BJ (cell line): ENCODE results near the gene CDH23. TPM values are rescaled to one million over a fixed set of nuclear protein-coding genes. Genes with fewer than 3 reads are reported as not detected.

Source experiments
- CTCF ChIA-PET: fragments of 350-600 bp; formaldehyde crosslinking; extraction: SDS; loops from one replicate; lab custom pipeline; 2021; ENCODE audit warnings: antibody characterized with exemption, inconsistent platforms; lab: Yijun Ruan, JAX
- POLR2A ChIA-PET: fragments of 300-600 bp; sonication (Branson Sonifier 250); formaldehyde crosslinking; extraction: SDS; loops from one replicate; lab custom pipeline; 2021; ENCODE audit warnings: antibody characterized with exemption; lab: Charles Lee
- DNase-seq: peaks from one replicate; pipeline ENCODE4 v3.0.0-alpha.2; 2011; ENCODE audit warnings: low read depth
- H3K27me3 ChIP-seq: 2 replicates; pipeline ENCODE4 v1.6.0; 2011; ENCODE audit warnings: low read length; ENCODE audit not compliant: control insufficient read depth, insufficient read depth
- H3K36me3 ChIP-seq: 2 replicates; pipeline ENCODE4 v1.5.1; 2011; ENCODE audit warnings: low read length; ENCODE audit not compliant: control insufficient read depth, insufficient read depth
- H3K4me3 ChIP-seq: 2 replicates; pipeline ENCODE4 v1.5.1; 2011; ENCODE audit warnings: low read depth, mild to moderate bottlenecking, control low read depth, low read length
- polyA minus RNA-seq: library from RNA; depleted of rRNA, polyadenylated mRNA; stranded (reverse); fragments of >200 nt; gene quantifications from 2 replicates; pipeline ENCODE4 v1.2.3, GENCODE V29; 2011; rRNA and poly(A)+ RNA removed
- polyA plus RNA-seq: library from polyadenylated mRNA; depleted of rRNA; stranded (reverse); fragments of >200 nt; gene quantifications from 2 replicates; pipeline ENCODE4 v1.2.3, GENCODE V29; 2011; rRNA removed
- TF ChIP-seq, protein P1 (sequence below): IDR thresholded peaks from 2 replicates; pipeline ENCODE4 v1.5.1; 2011; ENCODE audit warnings: low read depth, mild to moderate bottlenecking, control low read depth, inconsistent platforms, low read length, moderate library complexity; ENCODE audit not compliant: insufficient read depth

The CDH23 gene
- 0.02 and 0.05 TPM in 2 replicates for polyA plus RNA-seq
- polyA minus RNA-seq = 0.14 and 0.21 TPM in 2 replicates

DNA sequence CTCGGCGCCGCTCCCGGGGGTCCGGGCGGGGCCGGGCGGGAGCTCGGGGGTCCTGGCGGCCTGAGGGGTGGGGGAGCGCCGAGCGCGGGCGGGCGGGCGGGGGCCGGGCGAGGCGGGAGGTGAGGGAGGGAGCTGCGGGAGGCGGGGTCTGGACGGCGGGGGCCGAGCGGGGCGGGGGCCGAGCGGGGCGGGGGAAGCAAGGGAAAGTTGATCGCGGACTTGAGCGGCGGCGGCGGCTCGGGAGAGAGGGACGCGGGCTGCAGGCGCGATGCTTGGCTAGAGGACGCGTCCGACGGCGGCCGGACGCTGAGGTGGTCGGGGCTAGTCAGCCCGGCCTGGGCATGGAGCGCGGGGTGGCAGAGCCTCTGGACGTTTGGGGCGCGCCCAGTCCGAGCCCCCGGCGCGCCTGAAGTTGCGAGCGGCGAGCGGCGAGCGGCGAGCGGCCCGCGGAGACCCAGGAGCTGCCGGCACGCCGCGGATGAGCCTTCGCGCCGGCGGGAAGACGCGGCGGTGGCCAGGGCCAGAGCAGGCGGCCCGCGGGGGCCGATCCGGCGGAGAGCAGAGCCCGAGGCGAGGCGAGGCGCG is at the start of gene CDH23:
Gene CDH23, plus strand, starts transcription at position 210 of the 585 bp plus-strand sequence. CDS start 42,912 bp downstream, outside the sequence.
- Histone ChIP-seq H3K4me3 (no peak within 1 kb of the TSS), H3K27me3 (peaks cover 48% of the 10 kb centered on the region), H3K36me3 (no peaks in the 10 kb centered on the region)
- ChIA-PET CTCF (interaction anchor here (1.5 to 6.0 kb wide), 3 partner anchors 14 to 408 kb away, joined by 3 to 38 read pairs (median 4); no protein-coding TSS in a partner anchor), POLR2A (no interaction called here)
- DNase-seq = no peak
- TF ChIP-seq, protein P1, sequence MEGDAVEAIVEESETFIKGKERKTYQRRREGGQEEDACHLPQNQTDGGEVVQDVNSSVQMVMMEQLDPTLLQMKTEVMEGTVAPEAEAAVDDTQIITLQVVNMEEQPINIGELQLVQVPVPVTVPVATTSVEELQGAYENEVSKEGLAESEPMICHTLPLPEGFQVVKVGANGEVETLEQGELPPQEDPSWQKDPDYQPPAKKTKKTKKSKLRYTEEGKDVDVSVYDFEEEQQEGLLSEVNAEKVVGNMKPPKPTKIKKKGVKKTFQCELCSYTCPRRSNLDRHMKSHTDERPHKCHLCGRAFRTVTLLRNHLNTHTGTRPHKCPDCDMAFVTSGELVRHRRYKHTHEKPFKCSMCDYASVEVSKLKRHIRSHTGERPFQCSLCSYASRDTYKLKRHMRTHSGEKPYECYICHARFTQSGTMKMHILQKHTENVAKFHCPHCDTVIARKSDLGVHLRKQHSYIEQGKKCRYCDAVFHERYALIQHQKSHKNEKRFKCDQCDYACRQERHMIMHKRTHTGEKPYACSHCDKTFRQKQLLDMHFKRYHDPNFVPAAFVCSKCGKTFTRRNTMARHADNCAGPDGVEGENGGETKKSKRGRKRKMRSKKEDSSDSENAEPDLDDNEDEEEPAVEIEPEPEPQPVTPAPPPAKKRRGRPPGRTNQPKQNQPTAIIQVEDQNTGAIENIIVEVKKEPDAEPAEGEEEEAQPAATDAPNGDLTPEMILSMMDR = no peak

DNA sequence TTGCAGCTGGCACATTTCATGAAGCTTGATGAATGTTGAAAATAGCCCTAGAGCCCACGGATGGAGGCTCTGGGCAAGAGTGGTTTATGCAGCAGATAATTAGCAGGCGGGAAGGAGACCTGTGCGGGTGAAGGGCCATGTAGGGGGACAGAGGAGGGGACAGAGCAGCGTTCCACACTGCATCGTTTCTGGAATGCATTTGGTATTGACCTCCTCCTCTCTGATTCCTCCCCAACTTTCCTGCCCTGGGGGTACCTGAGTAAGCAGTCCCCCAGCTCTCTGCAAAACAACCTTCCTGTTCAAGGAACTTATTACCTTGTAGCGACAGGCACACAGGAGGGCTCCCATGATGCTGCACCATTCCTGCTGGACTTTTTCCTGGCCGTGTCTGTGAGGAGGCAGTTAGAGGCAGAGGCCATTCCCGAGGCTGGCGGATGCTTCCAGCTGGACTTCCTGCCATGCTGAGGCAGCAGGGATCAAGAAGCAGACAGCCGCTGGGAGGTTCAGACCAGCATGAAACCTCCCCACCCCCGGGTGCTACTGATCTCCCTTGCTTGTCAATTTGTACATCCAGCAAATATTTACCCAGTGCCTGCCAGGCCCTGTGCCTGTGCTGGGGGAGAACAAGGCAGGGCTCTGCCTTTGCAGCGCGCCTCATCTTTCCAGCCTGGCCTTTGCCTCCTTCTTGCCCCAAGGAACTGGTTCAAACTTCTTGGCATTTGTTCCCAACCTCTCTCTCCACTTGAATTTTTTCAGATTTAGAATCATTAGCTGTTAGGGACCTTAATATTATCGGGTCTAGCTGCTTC is 48.9 kb upstream of the CDH23 start:
- ChIA-PET CTCF (interaction anchor here (0.9 kb wide), 1 partner anchor 13 kb away, joined by 5 read pairs; no protein-coding TSS in a partner anchor), POLR2A (no interaction called here)
- DNase-seq = no peak
- Histone ChIP-seq H3K27me3 (peaks cover 5% of the 10 kb centered on the region), H3K36me3 (no peaks in the 10 kb centered on the region), H3K4me3 (no peak overlapping the region)
- TF ChIP-seq, protein P1 = no peak

DNA sequence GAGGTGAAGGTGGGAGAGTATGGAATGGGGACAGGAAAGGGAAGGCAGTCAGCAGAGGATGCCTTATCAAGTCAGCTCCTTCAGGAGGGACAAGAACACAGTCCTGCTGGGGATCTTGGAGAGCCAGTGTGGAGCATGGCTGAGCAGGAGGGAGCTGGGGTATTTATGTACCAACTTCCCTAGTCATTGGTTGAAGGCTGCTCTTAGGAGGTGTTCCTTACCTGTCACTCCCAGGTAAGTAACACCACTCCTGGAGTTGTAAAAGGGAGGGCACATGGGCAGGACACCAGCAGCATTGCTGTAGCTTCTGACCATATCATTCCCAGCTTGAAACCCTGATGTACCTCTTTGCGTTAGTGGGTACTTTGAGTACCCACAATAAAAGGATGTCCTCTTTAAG is 47.9 kb upstream of the CDH23 start:
- CTCF ChIA-PET = interaction anchor here (0.6 to 1.6 kb wide), 2 partner anchors 293 to 349 kb away, joined by 5 read pairs; no protein-coding TSS in a partner anchor
- POLR2A ChIA-PET = no interaction called here
- TF ChIP-seq, protein P1 = no peak

DNA sequence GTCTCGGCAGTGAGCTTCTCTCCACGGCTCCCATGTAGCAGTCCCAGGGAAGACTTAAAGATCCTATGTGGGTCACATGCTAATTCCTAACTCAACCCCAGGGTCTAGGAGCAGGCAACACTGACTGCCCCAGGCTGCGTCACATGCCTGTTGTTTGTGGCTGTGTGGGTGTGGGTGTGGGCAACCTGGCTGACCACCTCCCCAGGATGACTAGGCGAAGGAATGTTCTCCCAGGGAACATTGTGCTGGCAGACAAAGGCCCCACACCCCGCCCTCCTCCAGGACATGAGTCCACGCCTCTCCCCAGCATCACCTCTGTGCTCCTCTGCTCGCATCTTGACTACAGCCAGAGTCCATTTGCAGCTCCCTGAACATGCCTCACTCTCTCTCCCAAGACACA is 47.3 kb upstream of the CDH23 start:
- DNase-seq = no peak
- Histone ChIP-seq H3K27me3 (peaks cover 5% of the 10 kb centered on the region), H3K36me3 (no peaks in the 10 kb centered on the region), H3K4me3 (no peak overlapping the region)
- TF ChIP-seq, protein P1 = no peak
- ChIA-PET POLR2A (no interaction called here), CTCF (interaction anchor here (0.6 to 1.6 kb wide), 2 partner anchors 293 to 348 kb away, joined by 5 read pairs; no protein-coding TSS in a partner anchor)

More for the DNA sequence above, 47.9 kb upstream of the CDH23 start:
- Histone ChIP-seq H3K36me3 (no peaks in the 10 kb centered on the region), H3K4me3 (no peak overlapping the region), H3K27me3 (peaks cover 5% of the 10 kb centered on the region)
- no peak for DNase-seq

DNA sequence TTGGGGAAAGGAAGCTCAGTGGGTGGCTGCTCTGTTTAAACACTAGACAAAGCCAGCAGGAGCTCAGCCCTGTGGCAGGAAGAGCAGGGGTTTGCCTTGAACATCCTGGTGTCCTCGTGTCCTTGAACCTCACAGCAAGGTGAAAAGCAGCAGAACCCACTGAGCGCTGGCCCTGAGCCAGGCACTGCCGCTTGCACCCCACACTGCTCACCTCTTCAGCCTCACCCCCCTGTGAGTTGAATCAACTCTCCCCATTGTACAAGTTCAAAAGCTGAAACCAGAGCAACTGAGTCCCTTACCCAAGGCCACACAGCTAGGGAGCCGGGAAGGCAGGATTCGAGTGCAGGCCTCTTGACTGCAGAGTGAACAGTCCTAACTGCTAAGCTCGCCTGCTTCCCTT is 45.6 kb upstream of the CDH23 start:
- peaks cover 2% of the 10 kb centered on the region; the same call in 1 of the 2 replicates for H3K27me3 ChIP-seq
- ChIA-PET POLR2A (no interaction called here), CTCF (interaction anchor here (1.0 kb wide), 1 partner anchor 8 kb away, joined by 5 read pairs; no protein-coding TSS in a partner anchor)
- no peak for DNase-seq
- no peak overlapping the region for H3K4me3 ChIP-seq
- TF ChIP-seq, protein P1 = no peak
- no peaks in the 10 kb centered on the region for H3K36me3 ChIP-seq
